ENCODE measurements around the gene PLCXD3.

The PLCXD3 gene

GRCh38 chr5:41415242-41415641 is 95.2 kb downstream of the PLCXD3 start:
- no peak for DNase-seq (ENCODE audit: low spot score)

GRCh38 chr5:41414598-41414997 is 95.8 kb downstream of the PLCXD3 start:
- DNase-seq (ENCODE audit: low spot score) = no peak

- DNase-seq (ENCODE audit: low spot score) = no peak
Measured at GRCh38 chr5:41413074-41413473, 97.3 kb downstream of the PLCXD3 start.

GRCh38 chr5:41412496-41412895 is 97.9 kb downstream of the PLCXD3 start:
- no peak for DNase-seq (ENCODE audit: low spot score)

- DNase-seq (ENCODE audit: low spot score) = no peak
Measured at GRCh38 chr5:41410737-41411136, 99.7 kb downstream of the PLCXD3 start.

GRCh38 chr5:41410307-41410706 is 100.1 kb downstream of the PLCXD3 start:
- DNase-seq (ENCODE audit: low spot score) = no peak

- no peak for DNase-seq (ENCODE audit: low spot score)
Measured at GRCh38 chr5:41408676-41409443, 101.5 kb downstream of the PLCXD3 start.

- DNase-seq (ENCODE audit: low spot score) = no peak
Measured at GRCh38 chr5:41406936-41407335, 103.5 kb downstream of the PLCXD3 start.

GRCh38 chr5:41406424-41406823 is 104.0 kb downstream of the PLCXD3 start:
- DNase-seq (ENCODE audit: low spot score) = no peak

- DNase-seq (ENCODE audit: low spot score) = no peak
Measured at GRCh38 chr5:41404757-41405156, 105.6 kb downstream of the PLCXD3 start.

- no peak for DNase-seq (ENCODE audit: low spot score)
Measured at GRCh38 chr5:41403846-41404245, 106.6 kb downstream of the PLCXD3 start.

GRCh38 chr5:41402845-41403244 is 107.6 kb downstream of the PLCXD3 start:
- DNase-seq (ENCODE audit: low spot score) = no peak

GRCh38 chr5:41399839-41400238 is 110.6 kb downstream of the PLCXD3 start:
- DNase-seq (ENCODE audit: low spot score) = no peak

GRCh38 chr5:41392016-41392415 is 118.4 kb downstream of the PLCXD3 start:
- DNase-seq (ENCODE audit: low spot score) = no peak

GRCh38 chr5:41374631-41375030 is 135.8 kb downstream of the PLCXD3 start:
- DNase-seq (ENCODE audit: low spot score) = no peak

- no peak for DNase-seq (ENCODE audit: low spot score)
Measured at GRCh38 chr5:41373230-41373629, 137.2 kb downstream of the PLCXD3 start.

- no peak for DNase-seq (ENCODE audit: low spot score)
Measured at GRCh38 chr5:41371738-41372137, 138.7 kb downstream of the PLCXD3 start.

GRCh38 chr5:41370482-41370881 is 139.9 kb downstream of the PLCXD3 start:
- no peak for DNase-seq (ENCODE audit: low spot score)

- no peak for DNase-seq (ENCODE audit: low spot score)
Measured at GRCh38 chr5:41369799-41370198, 140.6 kb downstream of the PLCXD3 start.

- no peak for DNase-seq (ENCODE audit: low spot score)
Measured at GRCh38 chr5:41368158-41368557, 142.2 kb downstream of the PLCXD3 start.

- no peak for DNase-seq (ENCODE audit: low spot score)
Measured at GRCh38 chr5:41365369-41365768, 145.0 kb downstream of the PLCXD3 start.

- DNase-seq (ENCODE audit: low spot score) = no peak
Measured at GRCh38 chr5:41364346-41364745, 146.1 kb downstream of the PLCXD3 start.

- DNase-seq (ENCODE audit: low spot score) = no peak
Measured at GRCh38 chr5:41363343-41363986, 146.9 kb downstream of the PLCXD3 start.

GRCh38 chr5:41356786-41357185 is 153.6 kb downstream of the PLCXD3 start:
- DNase-seq (ENCODE audit: low spot score) = no peak
